OCI-LY1 (cell line): ENCODE measurements around the gene PBRM1.

Experiments used
- CTCF ChIP-seq: fragments of 200-600 bp; sonication (generic), shearing (Covaris generic); IDR thresholded peaks from 2 replicates; pipeline ENCODE4 v1.5.1; 2017; ENCODE audit warnings: mild to moderate bottlenecking, antibody characterized with exemption, low read length, moderate library complexity, mixed read lengths
- EZH2 ChIP-seq: fragments of 200-600 bp; sonication (generic), shearing (Covaris generic); IDR thresholded peaks from 2 replicates; pipeline ENCODE4 v1.8.0; 2017; ENCODE audit warnings: borderline replicate concordance, mixed run types, mild to moderate bottlenecking, antibody characterized with exemption, low read length, moderate library complexity, mixed read lengths

DNA sequence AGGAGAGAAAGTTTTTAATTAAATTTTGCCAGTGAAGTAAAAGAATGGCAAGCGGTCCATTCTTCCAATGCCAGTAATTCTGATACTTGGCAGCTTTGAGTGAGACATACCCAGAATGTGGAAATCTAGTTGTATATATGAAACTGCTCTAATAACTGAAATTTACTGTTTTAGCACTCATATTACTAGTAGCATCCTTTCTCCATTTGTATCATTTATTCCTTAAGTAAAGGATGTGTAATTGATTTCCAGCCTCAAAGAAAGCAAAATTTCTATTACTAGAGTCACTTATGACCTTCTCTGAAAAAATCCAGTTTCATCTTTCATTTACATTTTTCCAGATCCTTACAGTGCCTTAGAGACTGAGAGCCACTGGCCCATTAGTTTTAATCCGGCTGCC is 65.1 kb downstream of the PBRM1 start:
- TF ChIP-seq CTCF (no peak), EZH2 (no peak)
